Breast epithelium (tissue), 3 donors: Measurements from ENCODE around the gene SPTBN1.

Experiments
- CTCF ChIP-seq, 3 donors: fragments of 450-650 bp; IDR thresholded peaks; one replicate each; pipeline ENCODE4 v1.5.1; 2016 to 2017; ENCODE audit warnings: antibody characterized with exemption in 3 of 3, mild to moderate bottlenecking in 3 of 3, moderate library complexity in 3 of 3
- POLR2A ChIP-seq: fragments of 450-650 bp; IDR thresholded peaks from one replicate; pipeline ENCODE4 v1.6.1; 2016; ENCODE audit warnings: antibody characterized with exemption, mild to moderate bottlenecking, moderate library complexity

DNA sequence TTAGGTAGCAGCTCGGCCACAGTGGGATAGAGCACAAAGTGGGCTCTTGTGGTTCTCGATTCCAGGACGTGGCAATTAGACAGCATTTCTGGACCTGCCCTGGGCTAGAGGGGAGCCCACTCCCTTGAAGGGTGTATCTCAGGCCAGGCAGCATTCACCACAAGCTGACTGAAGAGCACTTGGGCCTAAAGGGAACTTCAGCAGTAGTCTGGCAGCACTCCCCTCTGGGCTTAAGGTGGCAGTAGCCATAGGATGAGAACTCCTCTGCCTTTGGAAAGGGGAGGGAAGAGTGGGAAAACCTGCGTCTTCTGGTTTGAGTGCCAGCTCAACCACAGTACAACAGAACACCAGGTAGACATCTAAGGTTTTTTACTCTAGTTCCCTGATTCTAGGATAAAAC lies 239.3 kb downstream of the SPTBN1 start:
- no peak for TF ChIP-seq CTCF (IDR thresholded peaks at IDR 0.05)
- TF ChIP-seq POLR2A = no peak
